Measurements from ENCODE around the gene PRAF2. TPM values are rescaled to one million over a fixed set of nuclear protein-coding genes. Genes with fewer than 3 reads are reported as not detected.

PRAF2 gene
- total RNA-seq = 10 to 100 TPM; 24.0 to 25.7 TPM

DNA sequence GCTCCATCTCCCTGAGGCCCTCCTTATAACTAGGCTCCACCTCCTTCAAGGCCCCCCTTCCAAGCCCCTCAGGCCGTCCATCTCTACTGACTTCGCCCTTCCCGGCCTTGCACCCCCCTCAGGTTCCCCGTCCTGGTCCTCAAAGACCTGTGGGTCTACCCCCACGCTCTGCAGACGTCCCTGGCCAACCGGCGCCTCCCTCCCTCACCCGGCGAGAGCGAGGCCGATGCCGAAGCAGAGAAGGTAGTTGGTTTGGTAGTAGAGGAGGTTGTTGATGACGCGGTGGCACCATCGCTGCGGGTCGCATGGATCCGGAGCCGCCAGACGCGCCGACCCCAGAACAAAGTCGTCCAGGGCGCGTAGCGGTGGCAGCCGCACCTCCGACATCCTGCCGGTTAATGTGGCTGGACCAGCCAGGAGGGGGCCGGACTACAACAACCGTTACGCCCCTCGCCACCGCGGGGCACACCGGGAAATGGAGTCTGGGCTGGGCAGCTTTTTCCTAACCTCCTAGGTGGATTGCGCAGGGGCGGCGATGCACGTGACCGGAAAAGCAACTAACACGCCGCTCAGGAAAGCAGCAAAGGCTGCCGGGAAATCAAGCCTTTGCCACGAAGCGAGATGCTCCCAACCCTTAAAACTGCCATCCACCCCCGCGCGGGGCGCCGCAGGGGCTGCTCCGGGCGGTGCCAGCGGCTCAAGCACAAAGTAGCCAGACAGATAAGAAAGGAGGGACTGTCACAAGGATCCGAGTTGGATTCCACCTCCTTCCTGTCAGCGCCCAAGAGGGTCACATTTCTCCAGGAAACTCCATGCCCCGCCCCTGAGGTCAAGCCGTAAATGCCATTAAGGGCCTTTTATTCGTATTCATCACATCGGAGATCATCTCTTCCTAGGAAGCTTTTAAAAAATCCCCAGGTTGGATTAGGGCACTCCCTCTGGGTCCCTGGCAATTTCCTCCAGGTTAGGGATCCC is at the start of gene PRAF2:
Gene PRAF2 (minus strand): TSS at position 402 of the 975 bp plus-strand sequence. CDS start 15 bp downstream, at position 387.
- peak; percentile 78 for DNase-seq (ENCODE audit: low spot score)
- ATAC-seq (ENCODE audit: insufficient number of reproducible peaks, low FRiP score, low read depth) = peak; percentile 74
- TF ChIP-seq CTCF (IDR thresholded peaks at IDR 0.05) = no peak
- H3K4me3 ChIP-seq = peak within 1 kb of the TSS; percentile 84
- no peaks in the 10 kb centered on the region for H3K9me3 ChIP-seq
- H3K27ac ChIP-seq = peak within 1 kb of the TSS; percentile 77 to 89
- H3K36me3 ChIP-seq = no peaks in the 10 kb centered on the region
- peaks cover 0 to 8% of the 10 kb centered on the region in 2 donors for H3K4me1 ChIP-seq (ENCODE audit: control insufficient read depth in 1 of 2, low read depth in 2 of 2)
- H3K27me3 ChIP-seq (replicated peaks; ENCODE audit: insufficient read depth) = no peaks in the 10 kb centered on the region

DNA sequence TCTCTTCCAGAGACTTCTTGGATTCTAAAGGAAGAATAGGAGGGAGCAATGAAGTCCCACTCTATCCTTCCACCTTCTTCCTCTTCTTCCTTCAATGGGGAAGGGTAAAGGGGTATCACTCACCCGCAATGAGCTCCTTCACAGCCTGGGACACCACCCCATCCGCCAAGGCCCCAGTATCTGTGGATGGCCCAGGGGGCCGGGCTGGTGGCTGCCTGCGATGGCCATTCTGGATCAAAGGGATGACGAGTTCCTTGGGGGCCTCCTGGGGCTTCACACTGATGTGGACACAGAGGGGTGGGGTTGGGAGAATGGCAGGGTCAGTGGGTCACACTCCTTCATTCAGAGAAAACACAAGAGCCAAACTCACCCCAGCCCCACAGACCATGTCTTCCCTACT is 48.7 kb upstream of the PRAF2 start:
- Histone ChIP-seq H3K36me3 (peaks cover 12% of the 10 kb centered on the region), H3K4me1 (ENCODE audit: control insufficient read depth in 1 of 2, low read depth in 2 of 2) (peaks cover 0 to 13% of the 10 kb centered on the region in 2 donors), H3K9me3 (no peaks in the 10 kb centered on the region), H3K27me3 (replicated peaks; ENCODE audit: insufficient read depth) (no peaks in the 10 kb centered on the region), H3K27ac (no peak overlapping the region), H3K4me3 (peak overlapping the region; percentile 90)
- DNase-seq (ENCODE audit: low spot score) (no peak), ATAC-seq (ENCODE audit: insufficient number of reproducible peaks, low FRiP score, low read depth) (no peak)
- no peak for TF ChIP-seq CTCF (IDR thresholded peaks at IDR 0.05)

DNA sequence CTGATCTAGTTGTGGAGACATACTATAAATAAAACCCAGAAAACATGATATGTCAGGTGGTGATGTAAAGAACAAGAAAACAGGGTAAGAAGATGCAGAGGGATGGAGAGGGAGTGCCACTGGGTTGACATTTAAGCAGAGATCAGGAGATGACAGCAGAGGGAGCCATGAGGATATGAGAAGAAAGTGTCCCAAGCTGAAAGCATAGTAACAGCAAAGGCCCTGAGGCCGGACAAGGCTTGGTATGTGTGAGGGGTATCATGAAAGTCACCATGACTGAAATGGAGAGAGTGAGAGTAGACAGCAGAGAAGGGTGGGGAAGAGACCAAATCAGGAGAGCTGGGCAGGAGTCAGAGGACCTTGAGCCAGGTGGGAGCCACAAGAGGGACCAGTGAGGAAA is 46.3 kb upstream of the PRAF2 start:
- H3K36me3 ChIP-seq = peaks cover 27% of the 10 kb centered on the region

DNA sequence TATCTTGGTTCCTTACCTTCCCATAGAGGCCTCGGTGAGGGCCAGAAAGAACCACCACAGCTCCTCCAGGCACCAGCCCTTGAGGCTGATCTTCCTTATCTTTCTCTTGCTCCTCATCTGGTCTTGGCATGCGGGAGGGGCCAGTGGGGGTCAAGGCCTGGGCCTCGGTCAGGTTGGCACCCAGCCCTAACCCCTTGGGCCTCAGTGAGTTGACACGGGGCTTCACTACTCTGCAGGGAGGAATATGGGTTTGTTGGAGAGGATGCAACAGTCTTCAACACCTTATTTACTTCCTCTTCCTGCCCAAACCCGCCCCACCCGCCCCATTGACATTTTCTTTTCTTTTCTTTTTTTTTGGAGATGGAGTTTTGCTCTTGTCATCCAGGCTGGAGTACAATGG is 43.8 kb upstream of the PRAF2 start:
- H3K4me3 ChIP-seq = no peak overlapping the region
- DNase-seq (ENCODE audit: low spot score) (no peak), ATAC-seq (ENCODE audit: insufficient number of reproducible peaks, low FRiP score, low read depth) (no peak)
- H3K27me3 ChIP-seq (replicated peaks; ENCODE audit: insufficient read depth) = no peaks in the 10 kb centered on the region
- peaks cover 0 to 7% of the 10 kb centered on the region in 2 donors for H3K4me1 ChIP-seq (ENCODE audit: control insufficient read depth in 1 of 2, low read depth in 2 of 2)
- no peak overlapping the region for H3K27ac ChIP-seq
- no peak for TF ChIP-seq CTCF (IDR thresholded peaks at IDR 0.05)
- H3K36me3 ChIP-seq = peaks cover 35% of the 10 kb centered on the region
- H3K9me3 ChIP-seq = no peaks in the 10 kb centered on the region

More for the DNA sequence above, 46.3 kb upstream of the PRAF2 start:
- Histone ChIP-seq H3K27me3 (replicated peaks; ENCODE audit: insufficient read depth) (no peaks in the 10 kb centered on the region), H3K9me3 (no peaks in the 10 kb centered on the region), H3K27ac (no peak overlapping the region), H3K4me3 (no peak overlapping the region), H3K4me1 (ENCODE audit: control insufficient read depth in 1 of 2, low read depth in 2 of 2) (peaks cover 0 to 13% of the 10 kb centered on the region in 2 donors)
- ATAC-seq (ENCODE audit: insufficient number of reproducible peaks, low FRiP score, low read depth) = no peak
- DNase-seq (ENCODE audit: low spot score) = no peak
- TF ChIP-seq CTCF (IDR thresholded peaks at IDR 0.05) = no peak

DNA sequence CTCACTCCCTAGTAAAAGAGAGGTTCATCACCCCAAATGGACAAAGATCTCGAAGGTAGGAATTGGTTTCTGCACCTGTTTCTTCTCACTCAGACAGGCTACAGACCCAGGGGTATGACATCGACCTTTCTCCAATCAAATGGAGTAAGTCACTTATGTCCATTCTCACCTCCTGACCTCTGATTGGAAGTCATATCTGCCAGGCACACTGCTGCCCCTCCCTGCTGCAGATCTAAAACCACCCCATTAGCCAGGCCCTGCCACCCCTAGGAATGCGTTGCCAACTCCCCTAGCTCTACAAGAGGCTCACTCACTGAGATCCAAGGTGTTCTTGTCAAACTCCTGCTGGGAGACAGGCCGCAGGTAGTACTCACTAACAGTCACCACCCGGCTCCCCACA is 42.9 kb upstream of the PRAF2 start:
- no peak for TF ChIP-seq CTCF (IDR thresholded peaks at IDR 0.05)
- no peaks in the 10 kb centered on the region for H3K27me3 ChIP-seq (replicated peaks; ENCODE audit: insufficient read depth)
- peaks cover 35% of the 10 kb centered on the region for H3K36me3 ChIP-seq
- H3K4me1 ChIP-seq (ENCODE audit: control insufficient read depth in 1 of 2, low read depth in 2 of 2) = no peaks in the 10 kb centered on the region
- no peak for DNase-seq (ENCODE audit: low spot score)
- ATAC-seq (ENCODE audit: insufficient number of reproducible peaks, low FRiP score, low read depth) = no peak
- no peak overlapping the region for H3K27ac ChIP-seq
- H3K9me3 ChIP-seq = no peaks in the 10 kb centered on the region
- no peak overlapping the region for H3K4me3 ChIP-seq

All from thoracic aorta (tissue), 2 donors.